H9 (cell line): ENCODE results near the gene SLC22A8. TPM values are rescaled to one million over a fixed set of nuclear protein-coding genes. Genes with fewer than 3 reads are reported as not detected.

Experiments
- DNase-seq: peaks from one replicate; pipeline ENCODE4 v3.0.0-alpha.2; 2017
- H2AFZ ChIP-seq: one replicate; pipeline ENCODE4 v1.6.1; 2013; ENCODE audit warnings: mild to moderate bottlenecking, low read length, control low read depth, moderate library complexity
- H2AK5ac ChIP-seq: 2 replicates; pipeline ENCODE4 v1.6.1; 2013; ENCODE audit warnings: low read length, control low read depth, mixed read lengths; ENCODE audit not compliant: insufficient read length
- H2BK120ac ChIP-seq: one replicate; pipeline ENCODE4 v1.6.1; 2013; ENCODE audit warnings: low read depth, mild to moderate bottlenecking, low read length, control low read depth, inconsistent platforms; ENCODE audit not compliant: poor library complexity, severe bottlenecking
- H2BK12ac ChIP-seq: 2 replicates; pipeline ENCODE4 v1.6.1; 2013; ENCODE audit warnings: low read length, control low read depth, mixed read lengths, low read depth; ENCODE audit not compliant: insufficient read length
- H2BK15ac ChIP-seq: 2 replicates; pipeline ENCODE4 v1.6.1; 2013; ENCODE audit warnings: low read depth, low read length, control low read depth
- H2BK20ac ChIP-seq: one replicate; pipeline ENCODE4 v1.6.1; 2013; ENCODE audit warnings: low read depth, mild to moderate bottlenecking, low read length, control low read depth, inconsistent platforms; ENCODE audit not compliant: poor library complexity, severe bottlenecking
- H2BK5ac ChIP-seq: 2 replicates; pipeline ENCODE4 v1.6.1; 2013; ENCODE audit warnings: low read length, control low read depth, mixed read lengths; ENCODE audit not compliant: insufficient read length
- H3K14ac ChIP-seq: 2 replicates; pipeline ENCODE4 v1.6.1; 2013; ENCODE audit warnings: low read length, control low read depth; ENCODE audit not compliant: insufficient read depth
- H3K18ac ChIP-seq: 2 replicates; pipeline ENCODE4 v1.6.1; 2013; ENCODE audit warnings: low read depth, mild to moderate bottlenecking, mixed read lengths, low read length, control low read depth; ENCODE audit not compliant: insufficient read length
- H3K23ac ChIP-seq: 2 replicates; pipeline ENCODE4 v1.6.1; 2013; ENCODE audit warnings: low read length, control low read depth, mixed read lengths, low read depth; ENCODE audit not compliant: insufficient read length
- H3K23me2 ChIP-seq: 2 replicates; pipeline ENCODE4 v1.6.1; 2013; ENCODE audit warnings: low read depth, mild to moderate bottlenecking, mixed read lengths, low read length, control low read depth; ENCODE audit not compliant: insufficient read length, poor library complexity, severe bottlenecking
- H3K27ac ChIP-seq: 2 replicates; pipeline ENCODE4 v1.5.1; 2013; ENCODE audit warnings: low read length, control low read depth, mixed read lengths, low read depth; ENCODE audit not compliant: insufficient read length
- H3K27me3 ChIP-seq: 2 replicates; pipeline ENCODE4 v1.6.1; 2013; ENCODE audit warnings: low read length, control low read depth, inconsistent platforms; ENCODE audit not compliant: insufficient read depth
- H3K4ac ChIP-seq: 2 replicates; pipeline ENCODE4 v1.6.1; 2013; ENCODE audit warnings: low read depth, mild to moderate bottlenecking, control low read depth, inconsistent platforms, low read length, moderate library complexity
- H3K4me1 ChIP-seq: 2 replicates; pipeline ENCODE4 v1.6.1; 2013; ENCODE audit warnings: low read length, control low read depth, inconsistent platforms; ENCODE audit not compliant: insufficient read depth
- H3K4me2 ChIP-seq: 2 replicates; pipeline ENCODE4 v1.6.1; 2013; ENCODE audit warnings: low read length, control low read depth, mixed read lengths; ENCODE audit not compliant: insufficient read length, insufficient read depth
- H3K56ac ChIP-seq: 2 replicates; pipeline ENCODE4 v1.6.1; 2013; ENCODE audit warnings: low read depth, mild to moderate bottlenecking, mixed read lengths, low read length, control low read depth; ENCODE audit not compliant: insufficient read length
- H3K79me1 ChIP-seq: 2 replicates; pipeline ENCODE4 v1.6.1; 2013; ENCODE audit warnings: low read depth, mild to moderate bottlenecking, moderate library complexity, low read length, control low read depth, inconsistent platforms; ENCODE audit not compliant: insufficient read depth, poor library complexity, severe bottlenecking
- H3K79me2 ChIP-seq: 2 replicates; pipeline ENCODE4 v1.6.1; 2013; ENCODE audit warnings: low read length, control low read depth, inconsistent platforms; ENCODE audit not compliant: insufficient read depth
- H3K9ac ChIP-seq: 2 replicates; pipeline ENCODE4 v1.6.1; 2013; ENCODE audit warnings: low read length, control low read depth, mixed read lengths; ENCODE audit not compliant: insufficient read length; ENCODE audit errors: extremely low read depth
- H3K9me3 ChIP-seq: one replicate; pipeline ENCODE4 v1.6.1; 2013; ENCODE audit warnings: low read depth, low read length, inconsistent platforms; ENCODE audit not compliant: control insufficient read depth
- H3T11ph ChIP-seq: one replicate; pipeline ENCODE4 v1.6.1; 2013; ENCODE audit warnings: mild to moderate bottlenecking, low read length, control low read depth, inconsistent platforms
- H4K20me1 ChIP-seq: one replicate; pipeline ENCODE4 v1.6.1; 2013; ENCODE audit not compliant: control insufficient read depth, insufficient read length, insufficient read depth
- H4K5ac ChIP-seq: 2 replicates; pipeline ENCODE4 v1.6.1; 2013; ENCODE audit warnings: low read depth, mild to moderate bottlenecking, mixed read lengths, low read length, control low read depth; ENCODE audit not compliant: insufficient read length
- H4K8ac ChIP-seq: replicated peaks from 2 replicates; pipeline ENCODE4 v1.6.1; 2013; ENCODE audit warnings: low read length, control low read depth, mixed read lengths, low read depth; ENCODE audit not compliant: insufficient read length
- H4K91ac ChIP-seq: 2 replicates; pipeline ENCODE4 v1.6.1; 2013; ENCODE audit warnings: low read depth, mild to moderate bottlenecking, moderate library complexity, mixed read lengths, low read length, control low read depth; ENCODE audit not compliant: insufficient read length
- H3K27ac Mint-ChIP-seq, 3 experiments: 2 replicates in 2 of 3; 3 replicates in 1 of 3; pipeline ENCODE4 v1.8.0; 2020 to 2021; ENCODE audit warnings: mixed read lengths in 3 of 3, mild to moderate bottlenecking in 1 of 3, moderate library complexity in 1 of 3
- H3K27me3 Mint-ChIP-seq: 2 replicates; pipeline ENCODE4 v1.8.0; 2021; ENCODE audit warnings: low read depth, mild to moderate bottlenecking, moderate library complexity, mixed read lengths
- H3K36me3 Mint-ChIP-seq, 3 experiments: 2 replicates in 2 of 3; 3 replicates in 1 of 3; pipeline ENCODE4 v1.8.0; 2020 to 2021; ENCODE audit warnings: low read depth in 3 of 3, mixed read lengths in 3 of 3; ENCODE audit not compliant: insufficient read depth in 1 of 3
- H3K4me1 Mint-ChIP-seq, 2 experiments: 2 replicates each; pipeline ENCODE4 v1.8.0; 2020; ENCODE audit warnings: mixed read lengths in 2 of 2
- H3K4me3 Mint-ChIP-seq, 2 experiments: 2 replicates in 1 of 2; 3 replicates in 1 of 2; pipeline ENCODE4 v1.8.0; 2020 to 2021; ENCODE audit warnings: mild to moderate bottlenecking in 2 of 2, mixed read lengths in 2 of 2, moderate library complexity in 1 of 2
- H3K9me3 Mint-ChIP-seq, 2 experiments: 2 replicates in 1 of 2; 3 replicates in 1 of 2; pipeline ENCODE4 v1.8.0; 2020; ENCODE audit warnings: mild to moderate bottlenecking in 2 of 2, mixed read lengths in 2 of 2, moderate library complexity in 1 of 2
- CTCF ChIP-seq: fragments of 200-600 bp; sonication (generic); conservative IDR thresholded peaks from 3 replicates; pipeline ENCODE4 v1.8.0; 2021; ENCODE audit warnings: antibody characterized with exemption, mild to moderate bottlenecking
- WGBS: extraction: QIAGEN DNeasy Blood & Tissue Kit; methylation state at CpG from one replicate; pipeline ENCODE4 v1.1.7; 2013; ENCODE audit warnings: missing lambda C conversion rate, low lambda C conversion rate, mixed read lengths; ENCODE audit not compliant: insufficient read length; ENCODE audit errors: extremely low coverage; 5-methylcytosine and 5-hydroxymethylcytosine counted together
- total RNA-seq: library from RNA; stranded (reverse); gene quantifications from 2 replicates; pipeline ENCODE4 v1.2.1, GENCODE V29; 2021

SLC22A8 gene
- total RNA-seq, 1 experiment from 2014 or later: not detected

DNA sequence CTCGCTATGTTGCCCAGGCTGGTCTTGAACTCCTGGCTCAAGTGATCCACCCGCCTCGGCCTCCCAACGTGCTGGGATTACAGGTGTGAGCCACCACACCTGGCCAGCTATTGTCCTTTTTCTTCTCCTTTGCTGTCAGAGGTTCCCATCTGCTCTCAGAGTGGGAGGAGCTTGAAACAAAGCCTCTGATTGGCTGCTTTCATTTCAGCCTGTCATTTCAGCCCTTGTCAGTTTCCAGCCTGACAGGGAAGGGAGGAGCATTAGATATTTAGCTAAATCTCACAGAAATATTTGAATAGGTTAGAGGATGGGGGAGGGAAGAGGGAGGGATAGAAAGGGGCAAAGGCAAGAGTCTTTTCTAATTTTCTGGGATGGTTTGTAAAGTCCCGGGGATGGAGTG is 39.5 kb downstream of the SLC22A8 start:
- H2AK5ac ChIP-seq: no peak overlapping the region
- Mint-ChIP-seq H3K9me3 (no peaks in the 10 kb centered on the region; a peak in 1 of 5 replicates), H3K36me3 (no peaks in the 10 kb centered on the region), H3K27ac (no peak overlapping the region), H3K27me3 (peaks cover 18% of the 10 kb centered on the region), H3K4me3 (no peak overlapping the region), H3K4me1 (peaks cover 4 to 5% of the 10 kb centered on the region in 2 experiments)
- H3K79me2 ChIP-seq: no peaks in the 10 kb centered on the region
- H2BK20ac ChIP-seq: no peak overlapping the region
- H4K91ac ChIP-seq: no peak overlapping the region
- H3K27me3 ChIP-seq: no peaks in the 10 kb centered on the region
- H2BK12ac ChIP-seq: no peak overlapping the region
- H3K18ac ChIP-seq: no peak overlapping the region
- TF ChIP-seq CTCF: no peak
- H4K5ac ChIP-seq: no peak overlapping the region
- no peak overlapping the region for H2BK120ac ChIP-seq
- no peak overlapping the region for H3K4ac ChIP-seq
- no peak overlapping the region for H3T11ph ChIP-seq
- no peaks in the 10 kb centered on the region for H3K79me1 ChIP-seq
- no peaks in the 10 kb centered on the region for H3K4me1 ChIP-seq
- no peaks in the 10 kb centered on the region for H3K9me3 ChIP-seq
- no peaks in the 10 kb centered on the region for H4K20me1 ChIP-seq
- H2AFZ ChIP-seq: no peak overlapping the region
- H4K8ac ChIP-seq: no peak overlapping the region
- no peak overlapping the region for H3K4me2 ChIP-seq
- no peak overlapping the region for H3K9ac ChIP-seq
- H2BK15ac ChIP-seq: no peak overlapping the region
- WGBS: no CpG with 5 or more reads among the region's 5 CpGs
- H3K23ac ChIP-seq: no peak overlapping the region
- H2BK5ac ChIP-seq: no peak overlapping the region
- DNase-seq: no peak
- no peak overlapping the region for H3K56ac ChIP-seq
- no peaks in the 10 kb centered on the region for H3K23me2 ChIP-seq
- H3K27ac ChIP-seq: no peak overlapping the region
- no peak overlapping the region for H3K14ac ChIP-seq
